GM19025 (cell line): Measurements from ENCODE around the gene SERPINE1.
A peak's percentile ranks its signal among the peaks of the same experiment; 100 is the strongest.
"Not testable (repeated sequence)": the region's sequence is repeated elsewhere in the genome, so short reads cannot be mapped to it uniquely, and the experiment has no call there.

Experiments used
- ATAC-seq: cut with Tn5 transposase; IDR thresholded peaks from one replicate; pipeline ENCODE4 v1.9.1; 2021; ENCODE audit warnings: mild to moderate bottlenecking, low read depth, moderate library complexity; ENCODE audit not compliant: unreplicated experiment

SERPINE1 gene

DNA sequence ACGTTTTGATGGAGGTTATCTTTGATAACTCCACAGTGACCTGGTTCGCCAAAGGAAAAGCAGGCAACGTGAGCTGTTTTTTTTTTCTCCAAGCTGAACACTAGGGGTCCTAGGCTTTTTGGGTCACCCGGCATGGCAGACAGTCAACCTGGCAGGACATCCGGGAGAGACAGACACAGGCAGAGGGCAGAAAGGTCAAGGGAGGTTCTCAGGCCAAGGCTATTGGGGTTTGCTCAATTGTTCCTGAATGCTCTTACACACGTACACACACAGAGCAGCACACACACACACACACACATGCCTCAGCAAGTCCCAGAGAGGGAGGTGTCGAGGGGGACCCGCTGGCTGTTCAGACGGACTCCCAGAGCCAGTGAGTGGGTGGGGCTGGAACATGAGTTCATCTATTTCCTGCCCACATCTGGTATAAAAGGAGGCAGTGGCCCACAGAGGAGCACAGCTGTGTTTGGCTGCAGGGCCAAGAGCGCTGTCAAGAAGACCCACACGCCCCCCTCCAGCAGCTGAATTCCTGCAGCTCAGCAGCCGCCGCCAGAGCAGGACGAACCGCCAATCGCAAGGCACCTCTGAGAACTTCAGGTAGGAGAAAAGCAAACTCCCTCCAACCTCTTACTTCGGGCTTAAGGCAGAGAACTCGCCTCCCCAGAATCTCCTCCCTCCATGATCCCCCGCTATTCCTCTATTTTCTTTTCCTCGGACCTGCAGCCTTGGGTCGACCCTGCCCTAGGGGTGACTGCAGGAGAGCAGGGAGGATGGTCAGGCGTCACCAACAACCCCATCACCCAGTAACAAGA lies at the start of gene SERPINE1:
SERPINE1 (plus strand) TSS at position 454 of the 809 bp plus-strand sequence. CDS start 1,290 bp downstream, outside the sequence.
- peak; percentile 25 for ATAC-seq

- no peak for ATAC-seq
Observed at GRCh38 chr7:101077303-101078086, 49.4 kb upstream of the SERPINE1 start.

DNA sequence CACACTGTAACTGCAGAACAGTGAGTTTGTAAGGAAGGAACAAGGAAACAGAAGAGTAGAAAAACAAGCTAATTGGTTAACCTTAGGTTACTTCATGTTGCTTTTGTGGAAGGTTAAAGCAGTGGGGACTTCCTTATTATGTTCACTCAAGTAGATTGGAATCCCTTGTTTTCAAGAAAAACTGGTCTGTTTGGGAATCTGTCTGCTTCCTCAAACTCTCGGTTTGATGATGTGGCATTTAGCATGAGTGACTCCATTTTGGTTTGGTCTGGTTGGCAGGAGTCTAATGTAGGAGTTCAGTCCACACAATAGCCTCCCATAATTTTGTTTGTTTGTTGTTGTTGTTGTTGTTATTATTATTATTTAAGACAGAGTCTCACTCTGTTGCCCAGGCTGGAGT lies 45.5 kb upstream of the SERPINE1 start:
- no peak for ATAC-seq

- no peak for ATAC-seq
Observed at GRCh38 chr7:101084865-101085161, 42.1 kb upstream of the SERPINE1 start.

DNA sequence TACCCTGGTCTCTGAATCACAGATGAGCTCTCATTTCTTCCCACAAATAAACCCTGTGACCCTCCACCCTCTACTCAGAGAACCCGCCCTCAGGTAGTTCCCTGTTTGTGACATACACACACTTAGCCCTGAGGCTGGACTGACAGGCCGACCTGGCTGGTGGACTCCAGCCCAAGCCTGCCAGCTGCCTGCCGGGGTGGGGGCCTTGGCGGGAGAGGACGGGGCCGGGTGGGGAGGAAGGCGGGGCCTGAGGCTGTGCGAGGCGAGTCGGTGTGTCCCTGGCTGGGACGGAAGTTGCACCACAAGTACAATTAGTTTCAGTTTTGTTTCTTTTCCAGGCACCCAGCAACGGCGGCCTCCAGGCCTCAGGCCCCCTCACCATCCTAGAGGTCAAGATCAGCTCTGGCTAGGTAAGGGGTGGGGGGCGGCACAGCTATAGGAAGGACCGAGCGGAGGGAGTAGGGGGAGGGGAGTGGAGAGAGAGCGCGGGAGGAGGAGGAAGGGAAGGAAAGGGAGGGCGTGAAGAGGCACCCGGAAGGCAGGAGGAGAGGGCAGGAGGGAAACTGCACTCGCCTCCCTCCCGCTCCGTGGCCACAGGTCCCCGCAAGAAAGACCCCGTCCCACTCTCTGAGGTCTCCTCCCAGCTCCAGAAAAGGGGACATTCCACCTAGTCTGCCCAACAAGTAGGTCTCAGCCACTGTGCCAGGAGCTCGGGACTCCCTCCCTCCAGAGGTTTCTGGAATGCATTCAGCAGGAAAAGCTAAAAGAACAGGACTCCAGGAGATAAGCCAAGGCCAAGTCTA lies 41.5 kb upstream of the SERPINE1 start, which contains the start of gene TRIM56:
TRIM56 (plus strand) TSS at position 320 of the 803 bp plus-strand sequence. CDS start 1,832 bp downstream, outside the sequence.
- peak; percentile 83 for ATAC-seq

DNA sequence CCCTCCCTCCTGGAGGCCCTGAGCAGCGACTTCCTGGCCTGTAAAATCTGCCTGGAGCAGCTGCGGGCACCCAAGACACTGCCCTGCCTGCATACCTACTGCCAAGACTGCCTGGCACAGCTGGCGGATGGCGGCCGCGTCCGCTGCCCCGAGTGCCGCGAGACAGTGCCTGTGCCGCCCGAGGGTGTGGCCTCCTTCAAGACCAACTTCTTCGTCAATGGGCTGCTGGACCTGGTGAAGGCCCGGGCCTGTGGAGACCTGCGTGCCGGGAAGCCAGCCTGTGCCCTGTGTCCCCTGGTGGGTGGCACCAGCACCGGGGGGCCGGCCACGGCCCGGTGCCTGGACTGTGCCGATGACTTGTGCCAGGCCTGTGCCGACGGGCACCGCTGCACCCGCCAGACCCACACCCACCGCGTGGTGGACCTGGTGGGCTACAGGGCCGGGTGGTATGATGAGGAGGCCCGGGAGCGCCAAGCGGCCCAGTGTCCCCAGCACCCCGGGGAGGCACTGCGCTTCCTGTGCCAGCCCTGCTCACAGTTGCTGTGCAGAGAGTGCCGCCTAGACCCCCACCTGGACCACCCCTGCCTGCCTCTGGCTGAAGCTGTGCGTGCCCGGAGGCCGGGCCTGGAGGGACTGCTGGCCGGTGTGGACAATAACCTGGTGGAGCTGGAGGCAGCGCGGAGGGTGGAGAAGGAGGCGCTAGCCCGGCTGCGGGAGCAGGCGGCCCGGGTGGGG lies 39.4 kb upstream of the SERPINE1 start:
- no peak for ATAC-seq

DNA sequence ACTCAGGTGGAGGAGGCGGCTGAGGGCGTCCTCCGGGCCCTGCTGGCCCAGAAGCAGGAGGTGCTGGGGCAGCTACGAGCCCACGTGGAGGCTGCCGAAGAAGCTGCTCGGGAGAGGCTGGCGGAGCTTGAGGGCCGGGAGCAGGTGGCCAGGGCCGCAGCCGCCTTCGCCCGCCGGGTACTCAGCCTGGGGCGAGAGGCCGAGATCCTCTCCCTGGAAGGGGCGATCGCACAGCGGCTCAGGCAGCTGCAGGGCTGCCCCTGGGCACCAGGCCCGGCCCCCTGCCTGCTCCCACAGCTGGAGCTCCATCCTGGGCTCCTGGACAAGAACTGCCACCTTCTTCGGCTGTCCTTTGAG lies 38.9 kb upstream of the SERPINE1 start:
- no peak for ATAC-seq

DNA sequence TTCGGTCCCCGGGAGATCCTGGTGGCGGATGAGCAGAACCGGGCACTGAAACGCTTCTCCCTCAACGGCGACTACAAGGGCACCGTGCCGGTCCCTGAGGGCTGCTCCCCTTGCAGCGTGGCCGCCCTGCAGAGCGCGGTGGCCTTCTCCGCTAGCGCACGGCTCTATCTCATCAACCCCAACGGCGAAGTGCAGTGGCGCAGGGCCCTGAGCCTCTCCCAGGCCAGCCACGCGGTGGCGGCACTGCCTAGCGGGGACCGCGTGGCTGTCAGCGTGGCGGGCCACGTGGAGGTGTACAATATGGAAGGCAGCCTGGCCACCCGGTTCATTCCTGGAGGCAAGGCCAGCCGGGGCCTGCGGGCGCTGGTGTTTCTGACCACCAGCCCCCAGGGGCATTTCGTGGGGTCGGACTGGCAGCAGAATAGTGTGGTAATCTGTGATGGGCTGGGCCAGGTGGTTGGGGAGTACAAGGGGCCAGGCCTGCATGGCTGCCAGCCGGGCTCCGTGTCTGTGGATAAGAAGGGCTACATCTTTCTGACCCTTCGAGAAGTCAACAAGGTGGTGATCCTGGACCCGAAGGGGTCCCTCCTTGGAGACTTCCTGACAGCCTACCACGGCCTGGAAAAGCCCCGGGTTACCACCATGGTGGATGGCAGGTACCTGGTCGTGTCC lies 37.9 kb upstream of the SERPINE1 start:
- no peak for ATAC-seq

DNA sequence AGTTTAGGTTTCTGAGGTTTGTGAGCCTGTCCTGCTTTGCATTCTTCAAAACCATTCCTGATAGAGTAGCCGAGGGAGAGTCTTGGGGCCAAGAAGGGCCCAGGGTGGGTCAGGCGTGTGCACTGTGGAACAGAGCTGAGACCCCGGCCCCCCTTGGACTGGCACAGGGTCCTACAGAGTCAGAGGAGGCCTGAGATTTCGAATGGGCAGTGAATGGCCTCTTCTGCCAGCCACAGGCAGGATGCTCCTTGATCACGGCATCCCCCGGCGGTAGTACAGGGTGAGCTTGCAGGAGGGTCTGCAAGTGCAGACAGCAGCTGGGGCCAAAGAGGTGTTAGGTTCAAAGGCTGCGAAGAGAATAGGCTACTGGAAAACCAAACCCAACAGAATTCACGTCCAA lies 37.0 kb upstream of the SERPINE1 start:
- ATAC-seq, result no peak

DNA sequence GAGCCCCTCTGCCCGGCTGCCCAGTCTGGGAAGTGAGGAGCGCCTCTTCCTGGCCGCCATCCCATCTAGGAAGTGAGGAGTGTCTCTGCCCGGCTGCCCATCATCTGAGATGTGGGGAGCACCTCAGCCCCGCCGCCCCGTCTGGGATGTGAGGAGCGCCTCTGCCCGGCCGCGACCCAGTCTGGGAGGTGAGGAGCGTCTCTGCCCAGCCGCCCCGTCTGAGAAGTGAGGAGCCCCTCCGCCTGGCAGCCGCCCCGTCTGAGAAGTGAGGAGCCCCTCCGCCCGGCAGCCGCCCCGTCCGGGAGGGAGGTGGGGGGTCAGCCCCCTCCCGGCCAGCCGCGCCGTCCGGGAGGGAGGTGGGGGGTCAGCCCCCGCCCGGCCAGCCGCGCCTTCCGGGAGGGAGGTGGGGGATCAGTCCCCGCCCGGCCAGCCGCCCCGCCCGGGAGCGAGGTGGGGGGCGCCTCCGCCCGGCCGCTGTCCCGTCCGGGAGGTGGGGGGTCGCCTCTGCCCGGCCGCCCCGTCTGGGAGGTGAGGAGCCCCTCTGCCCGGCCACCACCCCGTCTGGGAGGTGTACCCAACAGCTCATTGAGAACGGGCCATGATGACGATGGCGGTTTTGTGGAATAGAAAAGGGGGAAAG lies 34.5 kb upstream of the SERPINE1 start:
- not testable (repeated sequence) for ATAC-seq

- ATAC-seq, result no peak
Observed at GRCh38 chr7:101093906-101094305, 33.0 kb upstream of the SERPINE1 start.

DNA sequence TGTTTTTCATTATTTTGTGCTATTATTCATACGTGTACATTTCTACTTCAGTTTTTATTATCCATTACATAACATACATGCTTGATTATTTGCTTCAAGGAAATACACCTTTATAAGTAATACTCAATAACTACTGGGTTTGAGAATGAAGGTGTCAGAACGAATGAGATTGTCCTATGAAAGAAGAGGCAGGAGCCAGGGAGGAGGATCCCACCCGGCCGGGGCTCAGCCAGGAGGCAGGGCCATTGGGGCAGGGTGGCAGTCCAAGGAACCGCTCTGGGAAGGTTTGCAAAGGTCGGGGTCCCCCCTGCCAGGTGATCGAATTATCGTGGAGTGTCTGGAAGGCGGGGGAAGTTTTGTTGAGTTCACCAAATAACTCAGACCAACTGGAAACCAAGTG lies 32.5 kb upstream of the SERPINE1 start:
- ATAC-seq, result no peak

GRCh38 chr7:101094791-101095375 lies 32.0 kb upstream of the SERPINE1 start:
- no peak for ATAC-seq

- ATAC-seq, result no peak
Observed at GRCh38 chr7:101096331-101096956, 30.5 kb upstream of the SERPINE1 start.

GRCh38 chr7:101096957-101097347 lies 30.0 kb upstream of the SERPINE1 start:
- ATAC-seq, result no peak

GRCh38 chr7:101097561-101097960 lies 29.3 kb upstream of the SERPINE1 start:
- ATAC-seq, result no peak

- no peak for ATAC-seq
Observed at GRCh38 chr7:101099969-101100781, 26.7 kb upstream of the SERPINE1 start.
